T47D (cell line): ENCODE measurements around the gene CROCC.
"Not testable (repeated sequence)": the region's sequence is repeated elsewhere in the genome, so short reads cannot be mapped to it uniquely, and the experiment has no call there.

ENCODE experiments used
- DNase-seq, 2 experiments: peaks; one replicate each; pipeline versions ENCODE4 v3.0.0 to v3.0.0-alpha.2; 2011 to 2012; ENCODE audit warnings: low read depth in 1 of 2, low spot score in 1 of 2
- JUND ChIP-seq: IDR thresholded peaks from 2 replicates; pipeline ENCODE4 v1.6.1; 2012; ENCODE audit warnings: low read depth
- in situ Hi-C: cut with HindIII; loops from 2 replicates; pipeline ENCODE4 v1.10.0; 2016; ENCODE audit warnings: low sequenced_read_pairs, low pct_unique_long_range_greater_than_20kb

Gene CROCC

GRCh38 chr1:16958475-16958874 is 36.7 kb downstream of the CROCC start:
- TF ChIP-seq JUND, result no peak
- DNase-seq, result no peak
- in situ Hi-C loops, result no loop called here

GRCh38 chr1:16960560-16961296 is 39.0 kb downstream of the CROCC start:
- no peak for TF ChIP-seq JUND
- in situ Hi-C loops, result no loop called here
- no peak for DNase-seq

GRCh38 chr1:16961297-16962133 is 39.8 kb downstream of the CROCC start:
- TF ChIP-seq JUND, result no peak
- in situ Hi-C loops, result no loop called here
- DNase-seq, result no peak

- not testable (repeated sequence) for DNase-seq
Measured at GRCh38 chr1:16964169-16964568, 42.4 kb downstream of the CROCC start.

GRCh38 chr1:16965486-16966067 is 43.8 kb downstream of the CROCC start:
- no peak for DNase-seq
- in situ Hi-C loops, result no loop called here
- TF ChIP-seq JUND, result no peak

More at GRCh38 chr1:16964169-16964568, 42.4 kb downstream of the CROCC start:
- in situ Hi-C loops, result not testable (repeated sequence)

- no peak for DNase-seq
- in situ Hi-C loops, result no loop called here
- no peak for TF ChIP-seq JUND
Measured at GRCh38 chr1:16966282-16966681, 44.6 kb downstream of the CROCC start.

GRCh38 chr1:16967095-16967575 is 45.4 kb downstream of the CROCC start:
- DNase-seq, result no peak
- in situ Hi-C loops, result no loop called here
- no peak for TF ChIP-seq JUND

GRCh38 chr1:16967962-16968361 is 46.2 kb downstream of the CROCC start:
- TF ChIP-seq JUND, result no peak
- DNase-seq, result no peak
- in situ Hi-C loops, result no loop called here

- no peak for TF ChIP-seq JUND
- no peak for DNase-seq
- in situ Hi-C loops, result no loop called here
Measured at GRCh38 chr1:16968372-16968771, 46.6 kb downstream of the CROCC start.

GRCh38 chr1:16969057-16969611 is 47.4 kb downstream of the CROCC start:
- no peak for TF ChIP-seq JUND
- DNase-seq, result no peak
- in situ Hi-C loops, result no loop called here

- in situ Hi-C loops, result no loop called here
- DNase-seq, result no peak
- TF ChIP-seq JUND, result no peak
Measured at GRCh38 chr1:16969651-16970050, 47.9 kb downstream of the CROCC start.

- in situ Hi-C loops, result no loop called here
- no peak for TF ChIP-seq JUND
- no peak for DNase-seq
Measured at GRCh38 chr1:16970132-16970910, 48.6 kb downstream of the CROCC start.
